Measurements from ENCODE around the gene NT5DC2.

Gene NT5DC2

DNA sequence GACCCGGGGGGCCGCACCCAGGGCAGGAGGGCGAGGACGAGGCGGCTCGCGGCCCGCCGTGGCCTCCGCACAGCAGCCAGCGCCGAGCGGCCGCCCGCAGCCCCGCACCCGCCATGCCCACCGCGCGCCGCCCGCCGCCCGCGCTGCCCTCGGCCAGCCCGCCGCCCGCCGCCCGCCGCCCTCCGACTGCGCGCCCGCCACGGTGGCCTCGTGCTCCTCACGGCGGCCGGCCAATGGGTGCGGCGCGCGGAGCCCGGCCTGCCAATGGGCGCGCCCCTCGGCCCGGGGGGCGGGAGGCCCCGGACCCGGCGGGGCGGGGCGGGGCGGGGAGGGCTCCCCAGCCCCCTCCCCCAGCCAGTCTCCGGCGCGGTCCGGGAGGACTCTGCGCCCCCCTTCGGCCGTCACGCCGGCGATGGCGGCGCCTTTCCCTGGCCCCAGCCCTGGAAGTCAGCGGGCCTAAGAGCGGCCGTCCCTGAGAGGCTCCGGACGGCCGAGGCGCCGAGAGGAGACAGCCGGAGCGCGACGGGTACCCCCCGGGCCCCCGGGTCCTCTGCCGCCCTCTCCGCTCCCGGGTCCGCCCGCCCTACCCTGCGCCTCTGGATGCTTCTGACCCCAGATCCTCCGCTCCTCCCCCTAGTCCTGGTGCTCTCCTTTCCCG lies at the start of gene NT5DC2:
Gene NT5DC2, minus strand, starts transcription at position 235 of the 658 bp plus-strand sequence. Its CDS starts 120 bp downstream, at position 115.
- Histone ChIP-seq H3K36me3 (replicated peaks) (peaks cover 7% of the 10 kb centered on the region), H3K27me3 (replicated peaks) (no peaks in the 10 kb centered on the region), H3K4me3 (ENCODE audit: low read depth, low read length) (peak within 1 kb of the TSS; percentile 82), H3K27ac (peak within 1 kb of the TSS; percentile 63)
- in situ Hi-C loops (cut with HindIII; ENCODE audit: low pct_ligation_motif_present, low sequenced_read_pairs) = no loop called here
- peak; percentile 19 for DNase-seq
- TF ChIP-seq, protein P1, sequence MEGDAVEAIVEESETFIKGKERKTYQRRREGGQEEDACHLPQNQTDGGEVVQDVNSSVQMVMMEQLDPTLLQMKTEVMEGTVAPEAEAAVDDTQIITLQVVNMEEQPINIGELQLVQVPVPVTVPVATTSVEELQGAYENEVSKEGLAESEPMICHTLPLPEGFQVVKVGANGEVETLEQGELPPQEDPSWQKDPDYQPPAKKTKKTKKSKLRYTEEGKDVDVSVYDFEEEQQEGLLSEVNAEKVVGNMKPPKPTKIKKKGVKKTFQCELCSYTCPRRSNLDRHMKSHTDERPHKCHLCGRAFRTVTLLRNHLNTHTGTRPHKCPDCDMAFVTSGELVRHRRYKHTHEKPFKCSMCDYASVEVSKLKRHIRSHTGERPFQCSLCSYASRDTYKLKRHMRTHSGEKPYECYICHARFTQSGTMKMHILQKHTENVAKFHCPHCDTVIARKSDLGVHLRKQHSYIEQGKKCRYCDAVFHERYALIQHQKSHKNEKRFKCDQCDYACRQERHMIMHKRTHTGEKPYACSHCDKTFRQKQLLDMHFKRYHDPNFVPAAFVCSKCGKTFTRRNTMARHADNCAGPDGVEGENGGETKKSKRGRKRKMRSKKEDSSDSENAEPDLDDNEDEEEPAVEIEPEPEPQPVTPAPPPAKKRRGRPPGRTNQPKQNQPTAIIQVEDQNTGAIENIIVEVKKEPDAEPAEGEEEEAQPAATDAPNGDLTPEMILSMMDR (IDR thresholded peaks at IDR 0.05; ENCODE audit: low read depth, low read length, missing control alignments) = no peak

DNA sequence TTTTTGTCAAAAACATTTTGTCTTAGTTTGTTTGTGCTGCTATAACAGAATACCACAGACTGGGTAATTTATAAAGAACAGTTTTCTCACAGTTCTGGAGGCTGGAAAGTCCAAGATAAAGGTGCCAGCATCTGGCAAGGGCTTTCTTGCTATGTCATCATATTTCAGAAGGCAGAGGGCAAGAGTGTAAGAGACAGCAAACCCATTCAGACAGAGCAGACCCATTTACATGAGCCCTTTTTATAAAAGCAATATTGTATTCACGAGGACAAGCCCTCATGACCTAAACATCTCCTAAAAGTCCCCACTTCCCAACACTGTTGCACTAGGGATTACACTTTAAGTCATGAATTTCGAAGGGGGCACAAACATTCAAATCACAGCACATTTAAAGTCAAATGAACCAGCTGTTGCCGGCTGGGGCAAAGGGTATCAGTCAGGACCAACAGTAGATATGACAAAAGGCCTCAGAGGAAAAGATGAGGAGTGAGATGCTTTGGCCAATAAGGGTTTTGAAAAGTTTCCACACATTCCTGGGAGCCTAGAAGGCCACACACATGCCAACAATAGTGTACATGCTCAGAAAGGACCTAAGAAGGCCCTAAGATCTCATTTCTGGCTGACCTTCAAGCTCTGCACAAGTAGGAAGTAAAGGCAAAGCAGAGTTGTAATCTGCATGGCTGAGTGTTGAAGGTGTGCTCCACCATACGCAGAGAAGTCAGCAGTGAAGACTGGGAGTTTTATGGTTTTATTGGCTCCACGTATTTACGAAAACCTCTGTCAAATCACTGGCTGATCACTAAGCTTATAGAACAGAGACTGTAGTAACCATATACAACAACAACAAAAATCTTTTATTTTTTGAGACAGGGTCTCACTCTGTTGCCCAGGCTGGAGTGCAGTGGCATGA lies 40.7 kb upstream of the NT5DC2 start:
- no peaks in the 10 kb centered on the region for H3K27me3 ChIP-seq (replicated peaks)
- no peak for DNase-seq
- no peak overlapping the region for H3K4me3 ChIP-seq (ENCODE audit: low read depth, low read length)
- TF ChIP-seq, protein P1 (IDR thresholded peaks at IDR 0.05; ENCODE audit: low read depth, low read length, missing control alignments) = no peak
- H3K36me3 ChIP-seq (replicated peaks) = peaks cover 34% of the 10 kb centered on the region
- no peak overlapping the region for H3K27ac ChIP-seq
- in situ Hi-C loops (cut with HindIII; ENCODE audit: low pct_ligation_motif_present, low sequenced_read_pairs) = no loop called here

DNA sequence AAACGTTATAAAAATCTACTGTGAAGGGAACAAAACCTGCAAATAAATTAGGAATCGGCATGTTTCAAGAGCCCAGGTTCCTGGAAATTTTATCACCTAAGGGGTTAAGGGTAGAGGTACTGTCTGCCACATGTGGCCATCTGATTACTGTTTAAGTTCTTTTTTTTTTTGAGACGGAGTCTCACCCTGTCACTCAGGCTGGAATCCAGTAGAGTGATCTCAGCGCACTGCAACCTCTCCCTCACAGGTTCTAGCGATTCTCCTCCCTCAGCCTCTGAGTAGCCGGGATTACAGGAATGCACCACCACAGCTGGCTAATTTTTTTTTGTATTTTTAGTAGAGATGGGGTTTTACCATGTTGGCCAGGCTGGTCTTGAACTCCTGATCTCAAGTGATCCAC lies 38.6 kb upstream of the NT5DC2 start:
- Histone ChIP-seq H3K36me3 (replicated peaks) (peaks cover 14% of the 10 kb centered on the region), H3K27me3 (replicated peaks) (no peaks in the 10 kb centered on the region)
- TF ChIP-seq, protein P1 (IDR thresholded peaks at IDR 0.05; ENCODE audit: low read depth, low read length, missing control alignments) = no peak

DNA sequence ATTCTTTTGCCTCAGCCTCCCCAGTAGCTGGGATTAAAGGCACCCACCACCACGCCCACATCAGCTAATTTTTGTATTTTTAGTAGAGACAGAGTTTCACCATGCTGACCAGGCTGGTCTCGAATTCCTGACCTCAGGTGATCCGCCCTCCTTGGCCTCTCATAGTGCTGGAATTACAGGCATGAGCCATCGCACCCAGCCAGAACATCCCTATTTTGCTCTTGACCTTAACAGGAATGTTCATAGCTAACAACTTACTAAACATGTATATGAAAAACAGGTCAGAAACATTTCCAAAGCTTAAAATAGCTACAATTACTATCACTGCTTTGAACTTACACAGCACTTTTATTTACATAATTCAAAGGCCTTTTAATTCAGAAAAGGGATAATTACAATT lies 36.4 kb upstream of the NT5DC2 start:
- in situ Hi-C loops (cut with HindIII; ENCODE audit: low pct_ligation_motif_present, low sequenced_read_pairs) = no loop called here
- TF ChIP-seq, protein P1 (IDR thresholded peaks at IDR 0.05; ENCODE audit: low read depth, low read length, missing control alignments) = no peak
- Histone ChIP-seq H3K27me3 (replicated peaks) (no peaks in the 10 kb centered on the region), H3K4me3 (ENCODE audit: low read depth, low read length) (no peak overlapping the region), H3K27ac (no peak overlapping the region), H3K36me3 (replicated peaks) (peaks cover 5% of the 10 kb centered on the region)
- DNase-seq = peak; percentile 38

More for the DNA sequence above, 38.6 kb upstream of the NT5DC2 start:
- Histone ChIP-seq H3K27ac (no peak overlapping the region), H3K4me3 (ENCODE audit: low read depth, low read length) (no peak overlapping the region)
- no peak for DNase-seq
- in situ Hi-C loops (cut with HindIII; ENCODE audit: low pct_ligation_motif_present, low sequenced_read_pairs) = no loop called here

DNA sequence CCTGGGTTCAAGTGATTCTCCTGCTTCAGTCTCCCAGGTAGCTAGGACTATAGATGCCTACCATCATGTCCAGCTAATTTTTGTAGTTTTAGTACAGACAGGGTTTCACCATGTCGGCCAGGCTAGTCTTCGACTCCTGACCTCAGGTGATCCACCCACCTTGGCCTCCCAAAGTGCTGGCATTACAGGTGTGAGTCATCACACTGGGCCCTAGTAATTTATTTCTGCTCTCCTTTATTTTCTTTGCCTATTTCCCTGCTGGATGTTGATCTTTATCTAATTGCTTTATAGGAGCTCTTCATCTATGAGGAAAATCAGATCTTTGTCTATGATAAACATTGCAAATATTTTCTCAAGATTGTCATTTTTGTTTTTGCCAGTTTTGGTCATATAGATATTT lies 34.4 kb upstream of the NT5DC2 start:
- H3K27ac ChIP-seq = no peak overlapping the region
- no peak overlapping the region for H3K4me3 ChIP-seq (ENCODE audit: low read depth, low read length)
- DNase-seq = no peak
- H3K36me3 ChIP-seq (replicated peaks) = peaks cover 11% of the 10 kb centered on the region
- in situ Hi-C loops (cut with HindIII; ENCODE audit: low pct_ligation_motif_present, low sequenced_read_pairs) = no loop called here
- H3K27me3 ChIP-seq (replicated peaks) = no peaks in the 10 kb centered on the region
- TF ChIP-seq, protein P1 (IDR thresholded peaks at IDR 0.05; ENCODE audit: low read depth, low read length, missing control alignments) = no peak
